Activated CD4-positive, CD25-positive, alpha-beta regulatory T cell (primary cell): Measurements from ENCODE around the gene CCNL2.

Source experiments
- DNase-seq, 4 experiments: peaks; one replicate each; lab custom pipeline; 2025; lab: John Stamatoyannopoulos, UW

Gene CCNL2

DNA sequence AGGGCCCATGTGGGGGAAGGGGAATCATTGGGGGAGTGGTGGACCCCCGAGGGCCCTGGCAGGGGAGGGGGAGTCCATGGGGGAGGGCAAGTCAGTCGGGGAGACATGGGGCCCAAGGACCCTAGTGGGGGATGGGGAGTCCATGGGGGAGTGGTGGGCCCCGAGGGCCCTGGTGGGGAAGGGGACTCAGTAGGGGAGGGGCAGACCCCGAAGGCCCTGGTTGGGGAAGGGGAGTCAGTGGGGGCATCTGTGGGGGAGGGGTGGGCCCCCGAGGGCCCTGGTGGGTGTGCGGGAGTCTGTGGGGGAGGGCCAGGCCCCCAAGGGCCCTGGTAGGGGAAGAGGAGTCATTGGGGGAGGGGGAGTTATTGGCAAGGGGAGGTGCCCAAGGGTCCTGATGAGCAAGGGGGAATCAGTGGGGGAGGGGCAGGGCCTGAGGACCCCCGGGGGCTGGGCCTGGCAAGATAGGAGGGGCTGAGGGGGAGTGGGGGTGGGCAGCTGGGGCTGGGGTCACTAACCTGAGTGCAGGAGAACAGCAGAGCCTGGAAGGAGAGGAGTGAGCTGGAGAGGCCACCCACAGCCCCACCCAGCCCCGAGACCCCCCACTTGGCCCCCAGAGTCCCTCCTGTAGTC lies 42.9 kb downstream of the CCNL2 start:
- no peak for DNase-seq

- no peak for DNase-seq
Measured at GRCh38 chr1:1355416-1355815, 43.7 kb downstream of the CCNL2 start.

GRCh38 chr1:1354271-1355247 lies 44.6 kb downstream of the CCNL2 start:
- DNase-seq = no peak

DNA sequence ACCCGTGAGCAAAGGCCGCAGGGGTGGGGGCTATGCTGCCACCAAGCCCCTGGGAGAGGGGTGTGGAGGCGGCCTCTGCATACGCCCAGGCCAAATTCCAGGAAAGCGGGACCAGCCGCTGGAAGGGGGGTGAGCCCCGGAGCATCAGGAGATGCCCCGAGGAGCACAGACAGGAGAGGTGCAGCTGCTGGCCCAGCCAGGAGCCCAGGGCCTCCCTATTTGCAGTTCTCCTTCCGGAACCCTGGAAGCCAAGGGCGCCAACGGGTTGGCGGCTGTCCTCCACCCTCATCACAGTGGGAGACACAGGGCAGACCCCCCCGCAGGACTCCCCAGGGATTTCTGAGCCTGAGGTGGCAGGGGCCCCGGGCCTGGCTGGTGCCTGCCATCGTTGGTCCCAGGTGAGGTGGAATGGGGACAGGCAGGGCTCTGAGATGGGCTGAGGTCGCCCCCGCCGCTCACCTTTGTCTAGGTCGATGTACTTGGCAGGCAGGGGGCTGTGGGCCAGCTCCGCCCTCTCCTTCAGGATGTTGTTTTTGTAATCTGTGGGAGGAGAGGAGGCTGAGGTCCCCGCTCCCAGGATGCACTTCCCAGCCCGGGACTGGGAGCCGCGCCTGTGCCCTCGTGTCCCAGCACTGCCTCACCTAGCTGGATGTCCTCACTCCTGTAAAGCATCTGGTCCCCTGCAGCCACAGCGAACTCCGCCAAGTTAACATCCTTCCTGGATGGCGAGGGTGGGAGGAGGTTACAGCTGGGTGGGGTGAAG lies 45.6 kb downstream of the CCNL2 start:
- DNase-seq = no peak

GRCh38 chr1:1352786-1353388 lies 46.2 kb downstream of the CCNL2 start:
- no peak for DNase-seq

- DNase-seq = no peak
Measured at GRCh38 chr1:1351511-1352427, 47.4 kb downstream of the CCNL2 start.

GRCh38 chr1:1349256-1350012 lies 49.7 kb downstream of the CCNL2 start, which contains the start of gene DVL1:
DVL1 (minus strand) TSS chr1:1349418; CDS start chr1:1349065, 353 bp downstream.
- peak; percentile 46 to 70 (median 66) for DNase-seq

- DNase-seq = no peak
Measured at GRCh38 chr1:1348420-1349255, 50.5 kb downstream of the CCNL2 start.

DNA sequence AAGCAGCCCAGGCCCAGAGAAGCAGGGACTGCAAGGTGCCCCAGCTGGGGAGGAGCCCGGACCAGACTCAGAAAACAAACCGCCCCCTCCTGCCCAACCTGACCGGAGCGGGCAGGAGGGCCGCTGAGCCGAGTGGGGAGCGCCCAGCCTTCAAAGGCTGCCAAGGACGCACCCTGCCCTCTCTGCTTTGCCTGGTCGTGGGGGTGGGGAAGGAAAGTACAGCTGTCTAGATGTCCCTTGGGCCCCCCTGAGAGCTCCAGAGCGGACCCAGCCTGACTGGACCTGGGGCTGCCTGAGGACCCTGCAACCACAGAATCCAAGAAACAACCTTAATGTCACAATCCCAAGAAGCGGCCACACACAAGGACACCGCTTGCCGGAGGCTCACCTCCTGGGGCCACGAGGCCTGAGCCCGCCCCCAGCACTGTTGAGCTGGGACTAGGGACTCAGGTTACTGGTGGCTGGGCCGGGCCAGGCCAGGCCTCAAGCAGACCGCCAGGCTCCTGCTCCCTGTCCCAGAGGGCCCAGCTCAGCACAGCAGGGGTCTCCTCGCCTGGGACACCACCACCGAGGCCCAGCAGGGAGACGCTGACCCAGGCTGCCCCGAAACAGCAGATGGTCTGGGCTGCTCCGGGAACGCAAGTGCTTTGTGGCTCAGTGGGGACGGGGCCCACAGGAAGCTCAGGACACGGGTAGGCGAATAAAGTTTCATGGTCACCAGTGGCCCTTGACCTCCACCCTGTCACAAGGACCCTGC lies 51.3 kb downstream of the CCNL2 start:
- no peak for DNase-seq

DNA sequence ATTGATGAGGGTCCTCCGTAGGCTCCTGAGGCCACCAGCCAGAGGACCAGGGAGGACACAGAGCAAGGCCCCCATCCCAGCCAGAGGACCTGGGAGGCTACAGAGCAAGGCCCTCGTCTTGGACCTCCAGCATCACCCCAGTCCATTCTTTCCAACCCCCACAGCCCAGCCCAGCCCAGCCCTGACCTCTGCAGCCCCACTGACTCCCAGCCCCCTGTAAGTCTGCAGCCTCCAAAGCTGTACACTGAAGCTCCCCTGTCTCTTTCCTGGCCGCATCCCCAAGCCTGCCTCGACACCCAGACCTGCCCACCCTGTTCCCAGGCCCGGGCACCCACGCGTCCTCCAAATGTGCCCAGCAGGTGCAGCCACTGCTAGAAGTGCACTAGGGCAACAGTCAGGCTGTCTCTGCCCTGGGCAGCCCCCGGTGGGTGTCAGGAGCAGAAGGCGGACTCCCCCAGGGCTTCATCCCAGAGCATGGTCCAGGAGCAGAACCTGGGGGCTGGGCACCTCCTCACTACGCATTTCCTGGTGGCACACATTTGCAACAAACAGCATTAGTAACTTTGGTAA lies 52.0 kb downstream of the CCNL2 start:
- no peak for DNase-seq

- no peak for DNase-seq
Measured at GRCh38 chr1:1346501-1346890, 52.6 kb downstream of the CCNL2 start.

- DNase-seq = no peak
Measured at GRCh38 chr1:1345860-1346500, 53.2 kb downstream of the CCNL2 start.

GRCh38 chr1:1345384-1345783 lies 53.8 kb downstream of the CCNL2 start:
- DNase-seq = no peak

- peak in 2 of 4 experiments; percentile 17 to 29 for DNase-seq
Measured at GRCh38 chr1:1344655-1345361, 54.3 kb downstream of the CCNL2 start.

- DNase-seq = no peak
Measured at GRCh38 chr1:1343811-1344421, 55.2 kb downstream of the CCNL2 start.

- no peak for DNase-seq
Measured at GRCh38 chr1:1342584-1343115, 56.5 kb downstream of the CCNL2 start.
